ENCODE results near the gene BLTP3A. TPM values are rescaled to one million over a fixed set of nuclear protein-coding genes. Genes with fewer than 3 reads are reported as not detected.
"Not testable (repeated sequence)": the region's sequence is repeated elsewhere in the genome, so short reads cannot be mapped to it uniquely, and the experiment has no call there.

BLTP3A gene
- polyA plus RNA-seq, 1 donor = 8.6 TPM

DNA sequence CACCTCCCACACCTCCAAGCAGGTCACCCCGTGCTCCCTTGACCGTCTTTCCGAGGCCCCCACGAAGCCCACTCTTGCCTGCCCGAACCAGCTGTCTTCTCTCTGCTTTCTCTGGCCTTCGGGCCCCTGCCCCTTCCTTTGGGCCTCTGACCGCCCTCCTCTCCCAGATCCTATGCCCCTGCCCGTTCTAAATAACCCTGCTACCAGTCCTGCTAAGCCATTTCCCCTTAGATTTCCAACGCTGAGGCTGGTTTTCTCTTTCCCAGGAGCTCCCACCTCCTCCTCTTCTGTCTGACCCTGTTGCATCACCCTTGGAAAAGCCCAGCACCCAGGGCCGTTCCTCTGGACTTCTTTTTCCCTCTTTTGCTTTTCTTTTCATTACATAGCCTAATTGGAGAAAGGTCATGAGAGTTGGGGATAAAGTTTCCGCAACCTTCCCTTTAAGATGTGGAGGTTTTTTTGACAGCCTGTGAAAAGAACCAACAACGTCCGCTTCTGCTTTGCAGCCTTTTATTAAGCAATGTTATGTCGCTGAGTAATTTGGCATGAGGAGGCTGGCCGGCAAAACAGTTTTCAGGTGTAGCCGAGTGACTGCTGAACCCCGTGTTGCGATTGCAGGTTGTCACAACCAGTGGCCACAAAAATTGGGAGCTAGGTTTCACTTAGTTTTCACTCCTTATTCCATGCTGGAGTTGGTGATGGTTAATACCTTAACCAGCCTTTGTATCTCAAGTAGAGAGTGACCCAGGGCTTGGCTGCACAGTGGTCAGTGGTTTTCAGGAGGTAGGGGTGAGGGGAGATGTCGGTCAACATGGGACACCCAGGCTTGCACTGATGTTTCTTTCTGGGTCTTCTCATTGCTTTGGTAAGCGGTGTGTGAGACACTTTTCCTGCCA is 970 bp downstream of the BLTP3A start:
- Histone ChIP-seq H3K9me3 (ENCODE audit: control insufficient read depth, low read depth, low read length) (no peaks in the 10 kb centered on the region), H3K36me3 (ENCODE audit: control insufficient read depth, insufficient read depth, low read length) (no peaks in the 10 kb centered on the region), H3K27ac (ENCODE audit: low read length) (peak overlapping the region; percentile 89), H3K27me3 (ENCODE audit: control insufficient read depth, insufficient read depth, low read length) (no peaks in the 10 kb centered on the region), H3K4me1 (ENCODE audit: control insufficient read depth, insufficient read depth, low read length) (peaks cover 17% of the 10 kb centered on the region), H3K4me3 (ENCODE audit: low read length) (peak overlapping the region; percentile 99)
- peak; percentile 19 to 67 for DNase-seq
- WGBS (ENCODE audit: insufficient coverage, low lambda C conversion rate) = 0% methylated on average over 4 of the region's 20 CpGs

DNA sequence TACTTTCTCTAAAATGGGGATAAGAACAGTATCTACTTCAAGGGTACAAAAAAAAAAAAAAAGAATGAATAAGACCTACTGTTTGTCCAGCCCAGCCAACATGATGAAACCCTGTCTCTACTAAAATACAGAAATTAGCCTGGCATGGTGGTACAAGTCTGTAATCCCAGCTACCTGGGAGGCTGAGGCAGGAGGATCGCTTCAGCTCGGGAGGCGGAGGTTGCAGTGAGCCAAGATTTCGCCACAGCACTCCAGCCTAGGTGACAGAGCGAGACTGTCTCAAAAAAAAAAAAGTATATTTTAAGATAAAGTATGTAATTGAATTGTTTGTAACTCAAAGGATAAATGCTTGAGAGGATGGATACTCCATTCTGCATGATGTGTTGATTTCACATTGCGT is 2.0 kb downstream of the BLTP3A start:
- H3K4me1 ChIP-seq (ENCODE audit: control insufficient read depth, insufficient read depth, low read length) = peaks cover 17% of the 10 kb centered on the region
- no peak overlapping the region for H3K4me3 ChIP-seq (ENCODE audit: low read length)
- no peaks in the 10 kb centered on the region for H3K9me3 ChIP-seq (ENCODE audit: control insufficient read depth, low read depth, low read length)
- no peak for DNase-seq
- H3K36me3 ChIP-seq (ENCODE audit: control insufficient read depth, insufficient read depth, low read length) = no peaks in the 10 kb centered on the region
- whole genome bisulfite sequencing (ENCODE audit: insufficient coverage, low lambda C conversion rate) = no CpG with 5 or more reads among the region's 6 CpGs
- H3K27me3 ChIP-seq (ENCODE audit: control insufficient read depth, insufficient read depth, low read length) = no peaks in the 10 kb centered on the region
- no peak overlapping the region for H3K27ac ChIP-seq (ENCODE audit: low read length)

DNA sequence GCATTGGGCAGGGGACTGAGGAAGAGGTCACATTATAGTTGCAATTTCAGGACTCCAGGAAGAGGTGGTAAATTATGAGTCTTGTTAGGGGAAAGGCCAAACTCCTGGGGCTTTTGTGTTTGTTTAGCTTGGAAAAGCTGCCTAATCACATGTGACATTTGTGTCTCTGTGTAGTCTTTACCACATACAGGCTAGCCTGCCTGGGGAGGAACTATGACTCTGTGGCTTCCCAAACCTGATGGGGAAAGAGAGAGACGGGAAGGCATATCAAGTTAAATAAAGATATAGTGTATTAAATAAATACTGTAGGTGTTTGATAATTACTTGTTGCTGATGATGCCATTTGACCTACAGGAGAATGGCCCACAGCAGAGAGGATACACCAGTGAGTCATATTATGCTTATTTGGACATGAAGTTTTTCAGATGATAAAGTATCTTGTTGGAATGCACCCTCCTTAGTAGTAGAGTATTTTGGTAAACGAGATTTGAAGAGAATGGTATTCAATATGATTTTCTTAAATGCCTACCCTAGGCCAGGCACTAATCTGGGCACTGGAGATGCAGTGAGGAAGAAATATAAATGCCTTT is 4.0 kb downstream of the BLTP3A start:
- no peak for DNase-seq
- Histone ChIP-seq H3K4me3 (ENCODE audit: low read length) (no peak overlapping the region), H3K4me1 (ENCODE audit: control insufficient read depth, insufficient read depth, low read length) (peaks cover 14% of the 10 kb centered on the region), H3K27me3 (ENCODE audit: control insufficient read depth, insufficient read depth, low read length) (no peaks in the 10 kb centered on the region), H3K9me3 (ENCODE audit: control insufficient read depth, low read depth, low read length) (no peaks in the 10 kb centered on the region), H3K27ac (ENCODE audit: low read length) (no peak overlapping the region), H3K36me3 (ENCODE audit: control insufficient read depth, insufficient read depth, low read length) (no peaks in the 10 kb centered on the region)
- no CpG with 5 or more reads among the region's 2 CpGs for WGBS (ENCODE audit: insufficient coverage, low lambda C conversion rate)

DNA sequence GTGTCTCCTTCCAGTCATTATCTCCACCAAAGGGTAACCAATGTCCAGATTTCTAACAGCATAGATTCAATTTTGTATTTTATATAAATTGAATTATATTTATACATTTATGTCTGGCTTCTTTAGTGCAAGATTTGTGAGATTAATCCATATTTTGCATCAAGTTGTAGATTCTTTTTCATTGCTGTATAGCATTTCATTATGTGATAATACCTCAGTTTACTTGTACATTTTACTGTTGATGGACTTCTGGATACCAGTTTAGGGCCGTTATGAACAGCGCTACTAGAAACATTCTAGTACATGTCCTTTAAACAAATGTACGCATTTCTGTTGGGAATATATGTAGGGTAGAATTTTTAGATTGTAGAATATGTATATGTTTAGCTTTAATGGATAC is 6.2 kb downstream of the BLTP3A start:
- Histone ChIP-seq H3K4me3 (ENCODE audit: low read length) (no peak overlapping the region), H3K36me3 (ENCODE audit: control insufficient read depth, insufficient read depth, low read length) (no peaks in the 10 kb centered on the region), H3K27ac (ENCODE audit: low read length) (no peak overlapping the region), H3K9me3 (ENCODE audit: control insufficient read depth, low read depth, low read length) (no peaks in the 10 kb centered on the region), H3K27me3 (ENCODE audit: control insufficient read depth, insufficient read depth, low read length) (no peaks in the 10 kb centered on the region), H3K4me1 (ENCODE audit: control insufficient read depth, insufficient read depth, low read length) (peaks cover 9% of the 10 kb centered on the region)
- WGBS (ENCODE audit: insufficient coverage, low lambda C conversion rate) = no CpG with 5 or more reads among the region's 3 CpGs
- no peak for DNase-seq

GRCh38 chr6:34799547-34799946 is 7.7 kb downstream of the BLTP3A start:
- Histone ChIP-seq H3K27me3 (ENCODE audit: control insufficient read depth, insufficient read depth, low read length) (no peaks in the 10 kb centered on the region), H3K36me3 (ENCODE audit: control insufficient read depth, insufficient read depth, low read length) (no peaks in the 10 kb centered on the region), H3K4me3 (ENCODE audit: low read length) (no peak overlapping the region), H3K4me1 (ENCODE audit: control insufficient read depth, insufficient read depth, low read length) (peaks cover 4% of the 10 kb centered on the region), H3K9me3 (ENCODE audit: control insufficient read depth, low read depth, low read length) (no peaks in the 10 kb centered on the region), H3K27ac (ENCODE audit: low read length) (no peak overlapping the region)
- 17% methylated on average over 1 of the region's 3 CpGs for WGBS (ENCODE audit: insufficient coverage, low lambda C conversion rate)
- no peak for DNase-seq

DNA sequence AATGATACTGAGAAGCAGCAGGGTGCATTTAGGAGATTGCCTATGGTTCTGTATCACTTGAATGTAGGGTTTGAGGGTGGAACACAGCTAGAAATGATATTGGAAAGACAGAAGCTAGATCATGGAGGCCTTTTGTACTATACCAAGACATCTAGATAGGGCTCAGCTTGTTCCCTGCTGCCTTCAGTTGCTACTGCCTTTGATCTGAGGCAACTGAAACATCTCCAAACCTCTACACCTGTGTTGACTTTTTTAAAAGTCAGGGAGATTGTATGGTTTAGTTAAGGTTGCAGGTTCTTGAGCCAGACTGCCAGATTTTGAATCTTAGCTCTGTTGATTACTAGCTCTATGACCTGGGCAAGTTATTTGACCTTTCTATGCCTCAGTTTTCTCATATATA is 12.7 kb downstream of the BLTP3A start:
- DNase-seq = no peak
- Histone ChIP-seq H3K27ac (ENCODE audit: low read length) (no peak overlapping the region), H3K4me1 (ENCODE audit: control insufficient read depth, insufficient read depth, low read length) (no peaks in the 10 kb centered on the region), H3K4me3 (ENCODE audit: low read length) (no peak overlapping the region), H3K27me3 (ENCODE audit: control insufficient read depth, insufficient read depth, low read length) (no peaks in the 10 kb centered on the region), H3K36me3 (ENCODE audit: control insufficient read depth, insufficient read depth, low read length) (no peaks in the 10 kb centered on the region), H3K9me3 (ENCODE audit: control insufficient read depth, low read depth, low read length) (no peaks in the 10 kb centered on the region)

GRCh38 chr6:34805074-34805473 is 13.2 kb downstream of the BLTP3A start:
- DNase-seq; H3K4me1 ChIP-seq (ENCODE audit: control insufficient read depth, insufficient read depth, low read length); H3K27me3 ChIP-seq (ENCODE audit: control insufficient read depth, insufficient read depth, low read length); H3K4me3 ChIP-seq (ENCODE audit: low read length); H3K36me3 ChIP-seq (ENCODE audit: control insufficient read depth, insufficient read depth, low read length); H3K9me3 ChIP-seq (ENCODE audit: control insufficient read depth, low read depth, low read length); H3K27ac ChIP-seq (ENCODE audit: low read length): not testable (repeated sequence)
- WGBS (ENCODE audit: insufficient coverage, low lambda C conversion rate) = no CpG with 5 or more reads among the region's 6 CpGs

- peaks cover 2% of the 10 kb centered on the region for H3K4me1 ChIP-seq (ENCODE audit: control insufficient read depth, insufficient read depth, low read length)
- WGBS (ENCODE audit: insufficient coverage, low lambda C conversion rate) = 90% methylated on average over 2 of the region's 9 CpGs
- no peak for DNase-seq
- H3K36me3 ChIP-seq (ENCODE audit: control insufficient read depth, insufficient read depth, low read length) = no peaks in the 10 kb centered on the region
- H3K27ac ChIP-seq (ENCODE audit: low read length) = no peak overlapping the region
- no peaks in the 10 kb centered on the region for H3K27me3 ChIP-seq (ENCODE audit: control insufficient read depth, insufficient read depth, low read length)
- H3K4me3 ChIP-seq (ENCODE audit: low read length) = no peak overlapping the region
- H3K9me3 ChIP-seq (ENCODE audit: control insufficient read depth, low read depth, low read length) = no peaks in the 10 kb centered on the region
Observed at GRCh38 chr6:34806738-34807453, 15.0 kb downstream of the BLTP3A start.

- H3K36me3 ChIP-seq (ENCODE audit: control insufficient read depth, insufficient read depth, low read length); H3K9me3 ChIP-seq (ENCODE audit: control insufficient read depth, low read depth, low read length); H3K27me3 ChIP-seq (ENCODE audit: control insufficient read depth, insufficient read depth, low read length); H3K4me3 ChIP-seq (ENCODE audit: low read length); H3K27ac ChIP-seq (ENCODE audit: low read length); DNase-seq; H3K4me1 ChIP-seq (ENCODE audit: control insufficient read depth, insufficient read depth, low read length): not testable (repeated sequence)
- no CpG with 5 or more reads among the region's 3 CpGs for WGBS (ENCODE audit: insufficient coverage, low lambda C conversion rate)
Observed at GRCh38 chr6:34808473-34808872, 16.6 kb downstream of the BLTP3A start.

DNA sequence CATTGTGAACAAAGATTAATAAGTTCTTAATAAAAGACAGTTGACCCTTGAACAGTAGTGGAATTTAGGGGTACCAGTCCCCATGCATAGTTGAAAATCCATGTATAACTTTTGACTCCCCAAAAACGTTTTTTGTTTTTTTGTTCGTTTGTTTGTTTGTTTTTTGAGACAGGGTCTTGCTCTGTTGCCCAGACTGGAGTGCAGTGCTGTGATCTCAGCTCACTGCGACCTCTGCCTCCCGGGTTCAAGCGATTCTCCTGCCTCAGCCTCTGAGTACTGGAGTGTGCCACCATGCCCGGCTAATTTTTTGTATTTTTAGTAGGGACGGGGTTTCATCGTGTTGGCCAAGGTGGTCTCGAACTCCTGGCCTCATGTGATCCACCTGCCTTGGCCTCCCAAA is 17.5 kb downstream of the BLTP3A start:
- not testable (repeated sequence) for DNase-seq; H3K27me3 ChIP-seq (ENCODE audit: control insufficient read depth, insufficient read depth, low read length); H3K36me3 ChIP-seq (ENCODE audit: control insufficient read depth, insufficient read depth, low read length); H3K9me3 ChIP-seq (ENCODE audit: control insufficient read depth, low read depth, low read length); H3K4me1 ChIP-seq (ENCODE audit: control insufficient read depth, insufficient read depth, low read length); H3K27ac ChIP-seq (ENCODE audit: low read length); H3K4me3 ChIP-seq (ENCODE audit: low read length)
- WGBS (ENCODE audit: insufficient coverage, low lambda C conversion rate) = 100% methylated on average over 1 of the region's 9 CpGs
